IPS-NIHi11 (cell line): Measurements from ENCODE around the gene NFE2L3.
A peak's percentile ranks its signal among the peaks of the same experiment; 100 is the strongest.

ENCODE experiments used
- DNase-seq: peaks from one replicate; pipeline ENCODE4 v3.0.0; 2012; ENCODE audit warnings: mixed read lengths, low spot score

Gene NFE2L3

GRCh38 chr7:26199301-26200037, 47.5 kb downstream of the NFE2L3 start:
- DNase-seq: no peak

- no peak for DNase-seq
Measured at GRCh38 chr7:26200038-26200443, 48.0 kb downstream of the NFE2L3 start.

- peak; percentile 76 for DNase-seq
Measured at GRCh38 chr7:26200444-26201246, 48.6 kb downstream of the NFE2L3 start, which contains the start of gene HNRNPA2B1. HNRNPA2B1 (minus strand) TSS chr7:26200746; CDS start chr7:26200577, 169 bp downstream.

- DNase-seq: peak; percentile 88
Measured at GRCh38 chr7:26201247-26202018, 49.4 kb downstream of the NFE2L3 start, which contains the start of gene CBX3. CBX3 (plus strand) TSS chr7:26201745; CDS start chr7:26202999, 1,254 bp downstream.

GRCh38 chr7:26202019-26202990, 50.3 kb downstream of the NFE2L3 start:
- peak; percentile 57 for DNase-seq

- DNase-seq: no peak
Measured at GRCh38 chr7:26203016-26203415, 51.0 kb downstream of the NFE2L3 start.

- no peak for DNase-seq
Measured at GRCh38 chr7:26208040-26208439, 56.0 kb downstream of the NFE2L3 start.

GRCh38 chr7:26212921-26213718, 61.1 kb downstream of the NFE2L3 start:
- no peak for DNase-seq

GRCh38 chr7:26213807-26214515, 62.0 kb downstream of the NFE2L3 start:
- no peak for DNase-seq

- no peak for DNase-seq
Measured at GRCh38 chr7:26216049-26216448, 64.1 kb downstream of the NFE2L3 start.

- DNase-seq: no peak
Measured at GRCh38 chr7:26224359-26224758, 72.4 kb downstream of the NFE2L3 start.

- no peak for DNase-seq
Measured at GRCh38 chr7:26227987-26228386, 76.0 kb downstream of the NFE2L3 start.

- DNase-seq: no peak
Measured at GRCh38 chr7:26233902-26234511, 82.0 kb downstream of the NFE2L3 start.
